Esophagus squamous epithelium (tissue), 5 donors: Measurements from ENCODE around the gene WDR54. TPM values are rescaled to one million over a fixed set of nuclear protein-coding genes. Genes with fewer than 3 reads are reported as not detected.

Source experiments
- DNase-seq: peaks from one replicate; lab custom pipeline; 2025; lab: John Stamatoyannopoulos, UW
- H3K27ac ChIP-seq, 4 donors: fragments of 200-600 bp; sonication (generic); one replicate each; pipeline ENCODE4 v1.5.1; 2016 to 2019; ENCODE audit warnings: mild to moderate bottlenecking in 1 of 4
- H3K27me3 ChIP-seq, 4 donors: fragments of 200-600 bp; sonication (generic); 1 replicate in 3 of 4; 2 replicates in 1 of 4; pipeline versions ENCODE4 v1.5.1 to v1.6.0; 2017 to 2021; ENCODE audit warnings: antibody characterized with exemption in 1 of 4
- H3K36me3 ChIP-seq, 3 donors: fragments of 200-600 bp; sonication (generic); one replicate each; pipeline ENCODE4 v1.5.1; 2016 to 2019
- H3K4me1 ChIP-seq, 3 donors: fragments of 200-600 bp; sonication (generic); one replicate each; pipeline ENCODE4 v1.5.1; 2017 to 2019
- H3K4me3 ChIP-seq, 4 donors: fragments of 200-600 bp; sonication (generic); 1 replicate in 3 of 4; 2 replicates in 1 of 4; pipeline ENCODE4 v1.5.1; 2016 to 2019; ENCODE audit warnings: mild to moderate bottlenecking in 2 of 4, moderate library complexity in 1 of 4
- H3K9me3 ChIP-seq, 3 donors: fragments of 200-600 bp; sonication (generic); one replicate each; pipeline ENCODE4 v1.5.1; 2016 to 2019
- POLR2A ChIP-seq, 4 donors: fragments of 450-650 bp; IDR thresholded peaks; one replicate each; pipeline ENCODE4 v1.6.1; 2017; ENCODE audit warnings: antibody characterized with exemption in 4 of 4, mild to moderate bottlenecking in 4 of 4, moderate library complexity in 3 of 4
- WGBS, 2 donors: methylation state at CpG; one replicate each; pipeline ENCODE4 v1.1.5; 2018; 5-methylcytosine and 5-hydroxymethylcytosine counted together
- intact Hi-C: fragments of 100-400 bp; cut with DNase I; formaldehyde crosslinking; loops from one replicate; pipeline ENCODE4 v1.15.0; 2022
- total RNA-seq, 4 donors: library from RNA; depleted of rRNA; stranded (reverse); fragments of >200 nt; gene quantifications; one replicate each; pipeline ENCODE4 v1.1.0, GENCODE V29; 2016
- TF ChIP-seq, protein P1 (sequence below), 6 experiments: fragments of 450-650 bp in 4 of 6; fragments of 200-600 bp in 2 of 6; sonication (generic) in 2 of 6; IDR thresholded peaks; one replicate each; pipeline ENCODE4 v1.5.1; 2016 to 2019; ENCODE audit warnings: antibody characterized with exemption in 6 of 6, mild to moderate bottlenecking in 4 of 6, moderate library complexity in 4 of 6
- donor health status: DM: yes; HTN: yes; CAD: no.

WDR54 gene
- total RNA-seq, 4 donors from 2014 or later = 3.1 to 9.1 (median 6.0) TPM

DNA sequence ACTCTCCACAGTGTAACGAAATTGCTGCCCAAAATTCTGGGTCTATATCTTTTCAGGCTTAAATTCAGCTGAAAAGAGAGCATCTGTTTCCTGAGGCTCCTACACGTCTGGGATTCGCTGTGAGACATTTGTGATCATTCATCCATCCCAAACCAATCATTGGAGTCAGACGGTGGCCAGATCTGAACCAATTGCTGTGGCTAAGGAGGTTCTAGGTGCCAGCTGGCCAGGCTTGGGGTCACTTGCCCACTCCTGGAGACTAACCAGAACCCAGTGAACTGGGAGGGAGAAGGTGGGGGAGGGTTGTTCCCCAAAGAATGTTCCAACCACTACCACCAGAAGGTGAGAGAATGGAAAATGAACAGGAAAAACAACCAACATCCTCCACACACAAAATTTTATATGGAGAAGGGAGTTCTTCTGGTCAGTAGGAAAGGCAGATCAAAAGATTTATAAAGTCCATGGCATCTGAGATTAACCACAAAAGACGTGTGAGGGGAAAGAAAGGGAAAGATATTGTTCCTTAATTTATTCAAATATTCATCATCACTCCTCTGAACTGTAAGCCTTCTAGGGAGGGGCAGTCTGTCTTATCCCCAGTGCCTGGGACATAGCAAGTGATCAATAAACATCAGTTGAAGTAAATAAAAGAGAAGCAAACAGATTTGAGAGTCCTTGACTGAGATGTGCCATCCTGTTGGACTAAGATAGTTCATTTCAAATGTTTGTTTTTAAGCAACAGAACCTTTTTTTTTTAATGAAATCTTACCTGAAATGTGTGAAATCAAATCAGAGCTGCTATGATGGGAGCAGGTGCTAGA is 23.2 kb downstream of the WDR54 start:
- DNase-seq = no peak
- H3K27me3 ChIP-seq = peaks cover 0 to 21% (median 0%) of the 10 kb centered on the region in 4 donors
- no peak overlapping the region for H3K4me3 ChIP-seq
- TF ChIP-seq POLR2A (IDR thresholded peaks at IDR 0.05) = no peak
- TF ChIP-seq, protein P1, sequence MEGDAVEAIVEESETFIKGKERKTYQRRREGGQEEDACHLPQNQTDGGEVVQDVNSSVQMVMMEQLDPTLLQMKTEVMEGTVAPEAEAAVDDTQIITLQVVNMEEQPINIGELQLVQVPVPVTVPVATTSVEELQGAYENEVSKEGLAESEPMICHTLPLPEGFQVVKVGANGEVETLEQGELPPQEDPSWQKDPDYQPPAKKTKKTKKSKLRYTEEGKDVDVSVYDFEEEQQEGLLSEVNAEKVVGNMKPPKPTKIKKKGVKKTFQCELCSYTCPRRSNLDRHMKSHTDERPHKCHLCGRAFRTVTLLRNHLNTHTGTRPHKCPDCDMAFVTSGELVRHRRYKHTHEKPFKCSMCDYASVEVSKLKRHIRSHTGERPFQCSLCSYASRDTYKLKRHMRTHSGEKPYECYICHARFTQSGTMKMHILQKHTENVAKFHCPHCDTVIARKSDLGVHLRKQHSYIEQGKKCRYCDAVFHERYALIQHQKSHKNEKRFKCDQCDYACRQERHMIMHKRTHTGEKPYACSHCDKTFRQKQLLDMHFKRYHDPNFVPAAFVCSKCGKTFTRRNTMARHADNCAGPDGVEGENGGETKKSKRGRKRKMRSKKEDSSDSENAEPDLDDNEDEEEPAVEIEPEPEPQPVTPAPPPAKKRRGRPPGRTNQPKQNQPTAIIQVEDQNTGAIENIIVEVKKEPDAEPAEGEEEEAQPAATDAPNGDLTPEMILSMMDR (IDR thresholded peaks at IDR 0.05) = no peak
- H3K27ac ChIP-seq = no peak overlapping the region
- intact Hi-C loops = no loop called here
- peaks cover 8 to 36% (median 8%) of the 10 kb centered on the region in 3 donors for H3K4me1 ChIP-seq
- no peaks in the 10 kb centered on the region for H3K9me3 ChIP-seq
- H3K36me3 ChIP-seq = no peaks in the 10 kb centered on the region
- 28% methylated on average over 4 to 5 of the region's 5 CpGs for WGBS, 2 donors

DNA sequence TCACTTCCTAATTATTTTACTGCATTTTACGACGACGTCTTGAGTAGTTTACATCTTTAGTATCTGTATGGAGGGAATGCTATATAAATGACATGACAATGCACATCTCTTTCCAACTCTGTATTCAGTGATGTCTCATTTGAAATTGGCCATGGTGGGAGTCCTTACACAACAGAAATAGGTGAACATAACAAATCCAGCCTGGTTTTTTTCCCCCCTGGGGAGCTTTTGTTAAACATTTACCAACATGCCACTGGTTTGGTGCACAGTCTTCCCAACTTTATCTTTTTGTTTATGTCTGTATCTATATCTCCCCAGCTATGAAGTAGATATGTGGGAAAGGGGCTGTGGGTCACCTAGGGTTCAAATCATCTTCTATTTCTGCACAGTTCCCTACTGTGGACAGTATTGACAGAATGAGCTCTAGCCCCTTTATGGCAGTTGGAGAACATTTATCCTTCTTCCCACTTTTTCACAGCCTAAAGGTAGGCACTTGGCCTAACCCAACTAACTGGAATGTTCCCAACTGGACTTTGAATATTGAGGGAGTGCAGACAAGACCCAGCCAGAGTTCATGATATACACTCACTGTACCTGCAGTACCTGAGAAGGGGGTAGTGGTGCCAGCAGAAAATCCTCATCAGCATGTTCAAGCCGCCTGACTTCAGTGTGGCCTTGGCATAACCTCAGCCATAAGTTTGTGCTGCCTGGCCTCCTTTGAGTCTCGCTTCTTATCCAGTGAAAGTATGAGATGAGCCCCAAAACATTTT is 25.9 kb downstream of the WDR54 start:
- TF ChIP-seq, protein P1 (IDR thresholded peaks at IDR 0.05) = no peak
- no peak for TF ChIP-seq POLR2A (IDR thresholded peaks at IDR 0.05)
- H3K27me3 ChIP-seq = peaks cover 0 to 5% (median 0%) of the 10 kb centered on the region in 4 donors
- intact Hi-C loops = no loop called here
- no peak for DNase-seq
- H3K36me3 ChIP-seq = no peaks in the 10 kb centered on the region
- no peak overlapping the region for H3K4me3 ChIP-seq
- 87 to 90% methylated on average over 4 to 5 of the region's 5 CpGs for WGBS, 2 donors
- peaks cover 0 to 8% (median 3%) of the 10 kb centered on the region in 3 donors for H3K4me1 ChIP-seq
- H3K27ac ChIP-seq = no peak overlapping the region
- no peaks in the 10 kb centered on the region for H3K9me3 ChIP-seq

DNA sequence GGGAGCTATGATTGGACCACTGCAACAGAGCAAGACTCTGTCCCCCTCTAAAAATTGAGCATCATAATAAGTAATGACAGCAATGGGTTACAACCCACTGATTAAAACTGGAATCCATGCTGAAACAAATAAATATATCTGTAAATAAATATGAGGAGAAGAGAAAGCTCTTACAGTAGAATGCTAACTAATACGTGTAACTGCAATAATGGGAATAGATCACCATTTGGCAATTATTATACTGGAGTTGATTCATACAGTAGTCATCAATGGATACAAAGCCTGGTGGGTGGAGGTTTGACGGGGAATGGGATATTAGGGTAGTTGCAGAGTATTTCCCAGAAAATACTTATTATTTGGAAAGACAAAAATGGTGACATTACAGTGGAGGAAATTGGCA is 27.2 kb downstream of the WDR54 start:
- peaks cover 0 to 5% (median 2%) of the 10 kb centered on the region in 3 donors for H3K4me1 ChIP-seq
- no peaks in the 10 kb centered on the region for H3K27me3 ChIP-seq
- 31 to 46% methylated on average over 2 of the region's 2 CpGs for WGBS, 2 donors
- H3K9me3 ChIP-seq = no peaks in the 10 kb centered on the region
- no peak for TF ChIP-seq POLR2A (IDR thresholded peaks at IDR 0.05)
- TF ChIP-seq, protein P1 (IDR thresholded peaks at IDR 0.05) = no peak
- H3K4me3 ChIP-seq = no peak overlapping the region
- DNase-seq = no peak
- H3K36me3 ChIP-seq = no peaks in the 10 kb centered on the region
- no peak overlapping the region for H3K27ac ChIP-seq
- intact Hi-C loops = no loop called here

DNA sequence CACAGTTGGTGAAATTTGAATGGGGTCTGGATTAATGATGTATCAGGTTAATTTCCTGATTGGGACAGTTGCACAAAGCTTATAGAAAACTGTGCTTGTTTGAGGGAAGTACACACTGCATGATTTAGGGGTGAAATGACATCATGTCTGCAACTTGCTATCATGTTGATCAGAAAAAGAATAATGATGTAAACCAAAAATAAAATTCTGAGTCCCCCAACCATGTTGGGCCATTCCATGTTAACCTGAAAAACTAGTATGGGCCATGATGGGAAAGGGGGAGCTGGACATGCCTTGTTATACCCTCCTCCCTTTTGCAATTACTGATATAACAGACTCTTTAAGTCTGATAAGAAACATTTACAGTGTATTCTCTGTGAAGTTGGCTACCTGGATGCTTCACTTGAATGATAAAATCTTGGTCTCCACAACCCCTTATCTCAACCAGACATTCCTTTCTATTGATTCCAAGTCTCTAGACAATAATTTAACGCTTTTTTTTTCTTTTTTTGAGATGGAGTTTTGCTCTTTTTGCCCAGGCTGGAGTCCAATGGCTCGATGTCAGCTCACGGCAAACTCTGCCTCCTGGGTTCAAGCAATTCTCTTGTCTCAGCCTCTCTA is 29.1 kb downstream of the WDR54 start:
- WGBS, 2 donors = 84 to 93% methylated on average over 3 of the region's 3 CpGs
- Histone ChIP-seq H3K27me3 (no peaks in the 10 kb centered on the region), H3K4me1 (peaks cover 5 to 12% (median 5%) of the 10 kb centered on the region in 3 donors), H3K27ac (no peak overlapping the region), H3K36me3 (no peaks in the 10 kb centered on the region), H3K4me3 (no peak overlapping the region), H3K9me3 (no peaks in the 10 kb centered on the region)
- no peak for TF ChIP-seq POLR2A (IDR thresholded peaks at IDR 0.05)
- TF ChIP-seq, protein P1 (IDR thresholded peaks at IDR 0.05) = no peak
- intact Hi-C loops = no loop called here
- DNase-seq = no peak
